Endodermal cell (in vitro differentiated cells): ENCODE results near the gene ZNF460. TPM values are rescaled to one million over a fixed set of nuclear protein-coding genes. Genes with fewer than 3 reads are reported as not detected.
"Not testable (repeated sequence)": the region's sequence is repeated elsewhere in the genome, so short reads cannot be mapped to it uniquely, and the experiment has no call there.

Experiments used
- DNase-seq: peaks from one replicate; pipeline ENCODE4 v3.0.0-alpha.2; 2017
- H3K27ac ChIP-seq: 2 replicates; pipeline ENCODE4 v1.5.1; 2013; ENCODE audit warnings: mild to moderate bottlenecking, low read depth, low read length, moderate library complexity
- H3K27me3 ChIP-seq: 2 replicates; pipeline ENCODE4 v1.6.1; 2013; ENCODE audit warnings: mild to moderate bottlenecking, low read length, moderate library complexity; ENCODE audit not compliant: insufficient read depth, control insufficient read depth, poor library complexity, severe bottlenecking
- H3K36me3 ChIP-seq: 2 replicates; pipeline ENCODE4 v1.7.0; 2013; ENCODE audit warnings: mild to moderate bottlenecking, low read length, moderate library complexity; ENCODE audit not compliant: control insufficient read depth, insufficient read depth
- H3K4me1 ChIP-seq: one replicate; pipeline ENCODE4 v1.7.0; 2013; ENCODE audit warnings: low read length; ENCODE audit not compliant: control insufficient read depth, insufficient read depth
- H3K4me3 ChIP-seq: 2 replicates; pipeline ENCODE4 v1.5.1; 2013; ENCODE audit warnings: mild to moderate bottlenecking, low read length, moderate library complexity
- H3K9ac ChIP-seq: 2 replicates; pipeline ENCODE4 v1.6.1; 2013; ENCODE audit warnings: mild to moderate bottlenecking, low read length, moderate library complexity; ENCODE audit not compliant: poor library complexity, severe bottlenecking; ENCODE audit errors: extremely low read depth
- H3K9me3 ChIP-seq: 2 replicates; pipeline ENCODE4 v1.6.1; 2013; ENCODE audit warnings: mild to moderate bottlenecking, low read length, moderate library complexity; ENCODE audit not compliant: control insufficient read depth
- H3K27ac Mint-ChIP-seq: 2 replicates; pipeline ENCODE4 v1.8.0; 2020; ENCODE audit warnings: mixed read lengths
- H3K27me3 Mint-ChIP-seq: 2 replicates; pipeline ENCODE4 v1.8.0; 2021; ENCODE audit warnings: mild to moderate bottlenecking, mixed read lengths; ENCODE audit not compliant: insufficient read depth
- H3K36me3 Mint-ChIP-seq: 2 replicates; pipeline ENCODE4 v1.8.0; 2020; ENCODE audit warnings: low read depth, mixed read lengths
- H3K4me1 Mint-ChIP-seq: 2 replicates; pipeline ENCODE4 v1.8.0; 2020; ENCODE audit warnings: mixed read lengths
- H3K4me3 Mint-ChIP-seq: 2 replicates; pipeline ENCODE4 v1.8.0; 2020; ENCODE audit warnings: mild to moderate bottlenecking, moderate library complexity, mixed read lengths
- H3K9me3 Mint-ChIP-seq: 2 replicates; pipeline ENCODE4 v1.8.0; 2020; ENCODE audit warnings: mild to moderate bottlenecking, mixed read lengths
- CTCF ChIP-seq: fragments of 200-600 bp; sonication (generic); conservative IDR thresholded peaks from 2 replicates; pipeline ENCODE4 v1.5.0; 2021; ENCODE audit warnings: antibody characterized with exemption, mild to moderate bottlenecking
- WGBS, 2 experiments: methylation state at CpG; one replicate each; pipeline versions ENCODE4 v1.1.5 to v1.1.7; 2013; ENCODE audit warnings: missing lambda C conversion rate in 2 of 2, mixed read lengths in 1 of 2; ENCODE audit not compliant: insufficient coverage in 1 of 2, insufficient read length in 1 of 2; 5-methylcytosine and 5-hydroxymethylcytosine counted together
- total RNA-seq, 2 donors: library from RNA; stranded (reverse); fragmentation: NEBNext Ultra II Directional in 1 of 2; extraction: Animal tissue kit (Norgen Biotek cat#: 25700) in 1 of 2; gene quantifications; 2 replicates in 1 of 2; 3 replicates in 1 of 2; pipeline ENCODE4 v1.2.1, GENCODE V29; 2021

ZNF460 gene
- total RNA-seq, 2 donors from 2014 or later = 63.9 to 64.0 TPM

- H3K9me3 ChIP-seq = no peaks in the 10 kb centered on the region
- no peaks in the 10 kb centered on the region for H3K9me3 Mint-ChIP-seq
- no peak overlapping the region for H3K27ac Mint-ChIP-seq
- no peaks in the 10 kb centered on the region for H3K27me3 Mint-ChIP-seq
- no peak overlapping the region for H3K4me3 ChIP-seq
- TF ChIP-seq CTCF = no peak
- no peaks in the 10 kb centered on the region for H3K4me1 ChIP-seq
- no peak overlapping the region for H3K4me3 Mint-ChIP-seq
- no peak overlapping the region for H3K27ac ChIP-seq
- no peaks in the 10 kb centered on the region for H3K27me3 ChIP-seq
- no peak for DNase-seq
- H3K36me3 Mint-ChIP-seq = peaks cover 3% of the 10 kb centered on the region
- H3K4me1 Mint-ChIP-seq = peaks cover 17% of the 10 kb centered on the region
- H3K9ac ChIP-seq = no peak overlapping the region
- H3K36me3 ChIP-seq = no peaks in the 10 kb centered on the region
- 100% methylated on average over 1 of the region's 1 CpG; no CpG with 5 or more reads in 1 of the 2 experiments for WGBS, 2 experiments
Measured at GRCh38 chr19:57276430-57276829, 3.9 kb upstream of the ZNF460 start.

- H3K36me3 ChIP-seq = peaks cover 12% of the 10 kb centered on the region
- H3K9me3 Mint-ChIP-seq, H3K9ac ChIP-seq, H3K27ac Mint-ChIP-seq, H3K27me3 ChIP-seq, H3K4me3 Mint-ChIP-seq, H3K9me3 ChIP-seq, H3K27me3 Mint-ChIP-seq, H3K27ac ChIP-seq, H3K4me1 ChIP-seq, DNase-seq: not testable (repeated sequence)
- H3K36me3 Mint-ChIP-seq = peaks cover 14% of the 10 kb centered on the region
- H3K4me3 ChIP-seq = peak overlapping the region; percentile 93
- WGBS, 2 experiments = 88 to 100% methylated on average over 2 of the region's 2 CpGs
- peaks cover 16% of the 10 kb centered on the region for H3K4me1 Mint-ChIP-seq
Measured at GRCh38 chr19:57278481-57278880, 1.8 kb upstream of the ZNF460 start.

- 11 to 16% methylated on average over 19 to 25 of the region's 25 CpGs for WGBS, 2 experiments
- Histone ChIP-seq H3K36me3 (peaks cover 21% of the 10 kb centered on the region), H3K9me3 (no peaks in the 10 kb centered on the region), H3K27ac (peak overlapping the region; percentile 98), H3K27me3 (no peaks in the 10 kb centered on the region), H3K4me1 (no peaks in the 10 kb centered on the region), H3K4me3 (peak overlapping the region; percentile 93), H3K9ac (peak overlapping the region; percentile 97)
- H3K27me3 Mint-ChIP-seq = no peaks in the 10 kb centered on the region
- peaks cover 21% of the 10 kb centered on the region for H3K36me3 Mint-ChIP-seq
- H3K4me1 Mint-ChIP-seq = peaks cover 16% of the 10 kb centered on the region
- TF ChIP-seq CTCF = peak; percentile 40
- DNase-seq = peak; percentile 95
- no peaks in the 10 kb centered on the region for H3K9me3 Mint-ChIP-seq
- no peak overlapping the region for H3K4me3 Mint-ChIP-seq
- no peak overlapping the region for H3K27ac Mint-ChIP-seq
Measured at GRCh38 chr19:57279418-57280164, 694 bp upstream of the ZNF460 start.
